Measurements from ENCODE around the gene NT5C. TPM values are rescaled to one million over a fixed set of nuclear protein-coding genes. Genes with fewer than 3 reads are reported as not detected.
A peak's percentile ranks its signal among the peaks of the same experiment; 100 is the strongest.

NT5C gene
- total RNA-seq, 4 donors from 2014 or later, result 62.8 to 111 (median 68.0) TPM

GRCh38 chr17:75151930-75152329, 20.4 kb upstream of the NT5C start:
- H3K4me3 ChIP-seq, result no peak overlapping the region
- in situ Hi-C loops (cut with MboI; ENCODE audit: low sequenced_read_pairs in 4 of 4), result no loop called here
- ATAC-seq (no peak), DNase-seq (no peak)
- H3K36me3 ChIP-seq, result peaks cover 0 to 16% of the 10 kb centered on the region in 2 donors
- no peak overlapping the region for H3K27ac ChIP-seq
- H3K9me3 ChIP-seq, result no peaks in the 10 kb centered on the region
- TF ChIP-seq POLR2A (IDR thresholded peaks at IDR 0.05) (no peak), CTCF (IDR thresholded peaks at IDR 0.05 in 4 of 5, conservative IDR thresholded peaks at IDR 0.05 in 1 of 5) (no peak)
- H3K4me1 ChIP-seq, result peaks cover 19 to 21% of the 10 kb centered on the region in 2 donors
- intact Hi-C loops (cut with DNase I; ENCODE audit: low total_unique reads), result no loop called here
- no peaks in the 10 kb centered on the region for H3K27me3 ChIP-seq

GRCh38 chr17:75147878-75148546, 16.5 kb upstream of the NT5C start:
- in situ Hi-C loops (cut with MboI; ENCODE audit: low sequenced_read_pairs in 4 of 4) (no loop called here), intact Hi-C loops (cut with DNase I; ENCODE audit: low total_unique reads) (no loop called here)
- H3K9me3 ChIP-seq, result no peaks in the 10 kb centered on the region
- no peak overlapping the region for H3K27ac ChIP-seq
- H3K36me3 ChIP-seq, result peaks cover 0 to 34% of the 10 kb centered on the region in 2 donors
- TF ChIP-seq POLR2A (IDR thresholded peaks at IDR 0.05), result no peak
- TF ChIP-seq CTCF (IDR thresholded peaks at IDR 0.05 in 4 of 5, conservative IDR thresholded peaks at IDR 0.05 in 1 of 5), result no peak
- H3K4me3 ChIP-seq, result no peak overlapping the region
- H3K4me1 ChIP-seq, result peaks cover 3 to 9% of the 10 kb centered on the region in 2 donors
- ATAC-seq (no peak), DNase-seq (no peak)
- no peaks in the 10 kb centered on the region for H3K27me3 ChIP-seq

- no peaks in the 10 kb centered on the region for H3K9me3 ChIP-seq
- no peak for DNase-seq
- H3K4me1 ChIP-seq, result no peaks in the 10 kb centered on the region
- TF ChIP-seq CTCF (IDR thresholded peaks at IDR 0.05 in 4 of 5, conservative IDR thresholded peaks at IDR 0.05 in 1 of 5) (no peak), POLR2A (IDR thresholded peaks at IDR 0.05) (no peak)
- no peak overlapping the region for H3K4me3 ChIP-seq
- intact Hi-C loops (cut with DNase I; ENCODE audit: low total_unique reads) (no loop called here), in situ Hi-C loops (cut with MboI; ENCODE audit: low sequenced_read_pairs in 4 of 4) (no loop called here)
- H3K36me3 ChIP-seq, result peaks cover 0 to 34% of the 10 kb centered on the region in 2 donors
- peak overlapping the region in 2 of 4 donors; percentile 46 to 49 for H3K27ac ChIP-seq
- peak in 1 of 2 donors; percentile 84 for ATAC-seq
- no peaks in the 10 kb centered on the region for H3K27me3 ChIP-seq
These were observed 15.1 kb upstream of the NT5C start for GRCh38 chr17:75146592-75146991.

GRCh38 chr17:75144816-75145512, 13.4 kb upstream of the NT5C start:
- TF ChIP-seq POLR2A (IDR thresholded peaks at IDR 0.05), result no peak
- no peak for TF ChIP-seq CTCF (IDR thresholded peaks at IDR 0.05 in 4 of 5, conservative IDR thresholded peaks at IDR 0.05 in 1 of 5)
- no peak for ATAC-seq
- peaks cover 0 to 34% of the 10 kb centered on the region in 2 donors for H3K36me3 ChIP-seq
- DNase-seq, result no peak
- in situ Hi-C loops (cut with MboI; ENCODE audit: low sequenced_read_pairs in 4 of 4) (no loop called here), intact Hi-C loops (cut with DNase I; ENCODE audit: low total_unique reads) (no loop called here)
- H3K27me3 ChIP-seq, result no peaks in the 10 kb centered on the region
- no peak overlapping the region for H3K27ac ChIP-seq
- no peaks in the 10 kb centered on the region for H3K4me1 ChIP-seq
- no peaks in the 10 kb centered on the region for H3K9me3 ChIP-seq
- H3K4me3 ChIP-seq, result no peak overlapping the region

Data from gastrocnemius medialis (tissue), 4 donors.